HG03575 (cell line): ENCODE data around the gene PREPL.

ENCODE experiments used
- ATAC-seq: cut with Tn5 transposase; IDR thresholded peaks from one replicate; pipeline ENCODE4 v1.9.1; 2021; ENCODE audit not compliant: unreplicated experiment, insufficient number of reproducible peaks, low FRiP score; ENCODE audit errors: extremely low read depth

PREPL gene

DNA sequence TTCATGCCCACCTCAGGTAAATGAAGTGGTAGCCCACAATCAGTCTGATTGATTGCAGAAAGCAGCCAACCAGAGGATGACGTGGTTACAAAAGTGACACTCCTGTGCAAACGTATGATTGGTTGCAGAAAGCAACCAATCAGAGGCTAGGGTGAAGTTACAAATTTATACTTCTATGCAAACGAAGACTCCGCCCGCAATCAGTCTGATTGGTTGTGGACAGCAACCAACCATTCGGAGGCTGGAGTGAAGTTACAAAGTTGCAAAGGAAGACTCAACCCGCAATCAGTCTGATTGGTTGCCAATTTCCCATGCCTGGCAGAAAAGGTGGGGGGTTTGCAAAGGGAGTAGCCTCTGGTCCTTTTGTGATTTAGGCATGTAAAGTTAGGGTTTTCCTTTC is 90.0 kb downstream of the PREPL start:
- no peak for ATAC-seq

DNA sequence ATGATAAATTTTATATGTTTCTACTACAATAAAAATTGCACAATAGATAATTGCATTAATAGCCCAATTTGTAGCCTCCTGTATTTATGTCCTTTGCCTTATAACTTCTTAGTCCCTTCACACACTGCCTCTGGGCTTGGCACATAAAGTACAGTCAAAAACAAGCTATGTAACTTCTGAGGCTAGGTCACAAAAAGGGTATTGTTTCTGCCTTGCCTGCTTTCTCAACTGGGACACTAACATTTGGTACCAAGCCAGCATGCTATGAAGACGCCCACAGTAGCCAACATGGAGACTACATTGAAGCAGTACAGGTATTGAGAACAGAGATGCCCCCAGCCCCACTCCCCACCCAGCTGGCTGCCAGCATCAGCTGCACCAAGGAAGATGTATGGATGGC is 91.5 kb downstream of the PREPL start:
- no peak for ATAC-seq

DNA sequence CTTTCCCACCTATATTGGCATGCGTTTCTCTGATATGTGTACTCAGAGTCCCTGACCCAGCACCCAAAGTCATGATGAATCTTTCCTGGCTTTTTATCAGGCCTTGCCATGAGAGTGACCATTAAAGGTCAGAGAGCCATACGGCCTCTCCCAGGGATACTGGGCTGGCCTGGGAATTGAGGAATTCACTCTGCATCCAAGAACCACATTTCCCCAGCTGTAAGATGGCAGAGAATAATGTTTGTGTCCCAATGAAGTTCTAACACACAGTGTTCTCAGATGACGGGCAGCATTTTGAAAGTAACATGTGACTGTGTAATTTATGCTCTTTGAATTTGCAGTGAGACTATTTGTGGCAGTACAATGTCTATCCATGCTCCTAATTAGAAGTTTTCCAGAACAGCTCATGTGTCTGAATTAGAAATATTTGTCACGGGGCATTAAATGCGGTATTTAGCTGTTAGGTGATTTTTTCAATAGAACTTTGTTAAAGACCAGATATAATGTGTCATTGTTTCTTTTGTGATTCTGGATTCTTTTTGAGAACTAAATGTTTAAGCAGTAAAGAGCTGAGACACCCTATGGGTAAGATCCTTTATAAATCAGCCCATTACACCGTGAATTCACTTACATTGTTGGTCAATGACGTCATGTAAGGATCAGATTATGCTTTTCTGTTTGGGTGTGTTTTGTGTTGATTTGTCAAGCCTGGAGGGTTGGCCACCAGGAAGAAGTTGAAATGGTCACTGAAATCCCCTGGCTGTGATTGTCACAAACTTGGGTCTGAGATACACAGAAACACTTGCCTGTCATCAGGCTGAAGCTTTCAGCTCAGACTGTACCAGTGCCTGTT is 93.3 kb downstream of the PREPL start:
- no peak for ATAC-seq
